Measurements from ENCODE around the gene BTBD2. TPM values are rescaled to one million over a fixed set of nuclear protein-coding genes. Genes with fewer than 3 reads are reported as not detected.
A peak's percentile ranks its signal among the peaks of the same experiment; 100 is the strongest.

Gene BTBD2
- total RNA-seq, 2 donors from 2014 or later = 19.9 to 23.0 TPM

DNA sequence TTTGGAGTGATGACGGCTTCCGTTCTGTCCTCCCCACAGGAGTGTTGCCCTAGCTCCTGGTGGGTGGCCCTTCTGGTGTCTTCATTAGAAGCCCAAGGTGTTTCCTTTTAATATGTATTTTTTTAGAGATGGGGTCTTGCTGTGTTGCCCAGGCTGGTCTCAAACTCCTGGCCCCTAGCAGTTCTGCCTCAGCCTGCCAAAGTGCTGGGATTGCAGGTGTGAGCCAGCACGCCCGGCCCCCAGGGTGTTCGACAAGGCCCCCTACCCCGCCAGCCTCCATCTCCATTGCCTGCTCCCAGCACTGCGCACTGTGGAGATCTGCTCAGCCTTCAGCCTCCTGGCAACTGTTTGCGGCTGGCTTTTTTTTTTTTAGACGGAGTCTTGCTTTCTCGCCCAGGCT, 31.2 kb downstream of the BTBD2 start:
- ATAC-seq (no peak), DNase-seq (ENCODE audit: low spot score) (no peak)
- Mint-ChIP-seq H3K9me3 (no peaks in the 10 kb centered on the region), H3K4me1 (ENCODE audit: low read depth in 2 of 2) (peaks cover 0 to 3% of the 10 kb centered on the region in 2 donors), H3K4me3 (no peak overlapping the region), H3K36me3 (no peaks in the 10 kb centered on the region), H3K27ac (no peak overlapping the region), H3K27me3 (no peaks in the 10 kb centered on the region)

DNA sequence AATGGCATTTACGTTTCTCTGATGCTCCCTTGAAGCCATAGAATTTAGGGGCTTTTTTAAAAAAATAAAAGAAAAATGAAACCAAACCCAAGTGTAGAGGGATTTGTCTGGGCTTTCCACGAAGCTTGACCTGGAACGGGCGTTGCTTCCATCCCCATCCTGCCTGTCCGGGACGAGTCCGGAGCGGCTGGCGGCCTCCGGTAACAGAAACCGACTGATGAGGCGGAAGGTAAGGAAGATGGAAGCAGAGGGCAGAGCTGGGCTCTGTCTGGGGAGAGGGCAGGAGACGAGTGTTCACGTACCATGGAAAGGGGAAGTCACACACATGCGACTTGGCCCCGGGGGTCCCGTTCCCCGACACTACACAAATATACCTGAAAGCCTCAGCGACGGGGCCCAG, 34.3 kb downstream of the BTBD2 start:
- Mint-ChIP-seq H3K27ac (no peak overlapping the region), H3K4me1 (ENCODE audit: low read depth in 2 of 2) (peaks cover 0 to 3% of the 10 kb centered on the region in 2 donors), H3K9me3 (no peaks in the 10 kb centered on the region), H3K36me3 (no peaks in the 10 kb centered on the region), H3K27me3 (no peaks in the 10 kb centered on the region), H3K4me3 (no peak overlapping the region)
- ATAC-seq (no peak), DNase-seq (ENCODE audit: low spot score) (peak; percentile 55)

DNA sequence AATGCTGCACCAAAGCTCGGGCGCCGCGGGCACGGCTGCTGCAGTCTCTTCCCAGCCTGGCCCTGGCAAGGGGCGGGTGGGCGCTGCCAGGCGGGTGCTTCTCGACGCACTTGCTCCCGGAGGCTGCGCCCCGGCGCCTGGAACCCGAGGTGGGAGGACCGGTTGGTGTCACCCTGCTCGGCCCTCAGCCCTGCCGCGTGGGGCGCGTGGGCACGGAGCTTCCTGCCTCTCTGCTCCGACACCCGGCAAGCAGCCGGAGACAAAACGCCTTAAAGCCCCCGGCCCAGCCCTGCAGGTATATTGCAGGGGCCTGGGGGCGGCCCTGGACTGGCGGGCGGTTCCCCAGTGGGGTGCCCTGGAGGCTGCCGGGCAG, 34.7 kb downstream of the BTBD2 start:
- no peaks in the 10 kb centered on the region for H3K36me3 Mint-ChIP-seq
- H3K27ac Mint-ChIP-seq = no peak overlapping the region
- no peak for DNase-seq (ENCODE audit: low spot score)
- H3K4me3 Mint-ChIP-seq = no peak overlapping the region
- H3K4me1 Mint-ChIP-seq (ENCODE audit: low read depth in 2 of 2) = peaks cover 0 to 8% of the 10 kb centered on the region in 2 donors
- no peak for ATAC-seq
- no peaks in the 10 kb centered on the region for H3K9me3 Mint-ChIP-seq
- no peaks in the 10 kb centered on the region for H3K27me3 Mint-ChIP-seq

DNA sequence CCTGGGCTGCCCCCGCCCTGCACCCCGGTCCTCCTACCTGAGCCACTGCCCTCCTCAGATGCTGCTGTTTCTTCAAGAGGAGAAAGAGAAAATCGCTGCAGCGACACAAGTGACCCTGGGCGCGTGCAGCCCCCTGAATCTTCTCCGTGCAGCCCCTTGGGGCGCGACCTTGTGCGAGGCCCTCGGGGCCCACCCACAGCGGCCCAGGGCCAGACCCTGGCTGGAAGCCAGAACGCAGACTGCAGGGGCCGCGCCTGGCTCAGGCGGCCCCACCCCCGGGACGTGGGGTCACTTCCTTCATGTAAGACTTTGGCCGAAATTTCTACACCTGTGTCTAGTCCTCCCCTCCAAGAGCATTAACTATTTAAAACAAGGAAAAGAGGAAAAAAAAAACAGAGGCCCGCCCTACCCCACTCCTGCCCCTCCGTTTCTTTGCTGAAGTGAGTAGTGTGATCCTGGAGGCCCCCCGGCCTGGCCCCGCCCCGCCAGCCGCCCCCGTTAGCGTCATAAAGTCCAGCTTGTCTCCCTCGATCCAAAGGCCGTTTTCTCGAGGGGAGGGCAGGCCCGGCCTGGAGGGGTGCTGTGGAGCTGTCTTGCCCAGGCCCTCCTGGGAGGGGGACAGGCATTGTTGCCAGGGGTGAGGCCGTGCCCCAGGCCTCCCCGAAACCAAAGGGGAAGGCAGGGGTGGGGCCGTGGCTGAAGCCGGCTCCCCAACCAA, 35.3 kb downstream of the BTBD2 start:
- no peaks in the 10 kb centered on the region for H3K9me3 Mint-ChIP-seq
- no peaks in the 10 kb centered on the region for H3K27me3 Mint-ChIP-seq
- no peaks in the 10 kb centered on the region for H3K36me3 Mint-ChIP-seq
- DNase-seq (ENCODE audit: low spot score) (no peak), ATAC-seq (no peak)
- H3K27ac Mint-ChIP-seq = no peak overlapping the region
- no peak overlapping the region for H3K4me3 Mint-ChIP-seq
- peaks cover 0 to 8% of the 10 kb centered on the region in 2 donors for H3K4me1 Mint-ChIP-seq (ENCODE audit: low read depth in 2 of 2)

DNA sequence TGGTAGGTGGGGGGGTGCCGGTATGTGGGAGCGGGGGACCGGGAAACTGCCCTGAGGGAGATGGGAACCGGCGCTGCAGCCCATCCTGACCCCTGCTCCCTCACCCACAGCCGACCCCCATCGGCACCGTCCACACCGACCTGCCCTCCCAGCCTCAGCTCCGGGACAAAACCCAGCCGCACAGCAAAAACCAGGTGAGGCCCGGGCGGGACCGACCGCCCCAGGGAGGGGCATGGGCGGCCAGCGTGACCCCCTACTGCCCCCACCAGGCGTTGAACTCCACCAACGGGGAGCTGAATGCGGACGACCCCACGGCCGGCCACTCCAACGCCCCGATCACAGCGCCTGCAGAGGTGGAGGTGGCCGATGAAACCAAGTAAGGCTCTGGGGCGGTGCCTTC, 35.9 kb downstream of the BTBD2 start:
- H3K36me3 Mint-ChIP-seq = no peaks in the 10 kb centered on the region
- H3K4me3 Mint-ChIP-seq = no peak overlapping the region
- peaks cover 0 to 8% of the 10 kb centered on the region in 2 donors for H3K4me1 Mint-ChIP-seq (ENCODE audit: low read depth in 2 of 2)
- DNase-seq (ENCODE audit: low spot score) (no peak), ATAC-seq (no peak)
- H3K27ac Mint-ChIP-seq = no peak overlapping the region
- H3K9me3 Mint-ChIP-seq = no peaks in the 10 kb centered on the region
- no peaks in the 10 kb centered on the region for H3K27me3 Mint-ChIP-seq

DNA sequence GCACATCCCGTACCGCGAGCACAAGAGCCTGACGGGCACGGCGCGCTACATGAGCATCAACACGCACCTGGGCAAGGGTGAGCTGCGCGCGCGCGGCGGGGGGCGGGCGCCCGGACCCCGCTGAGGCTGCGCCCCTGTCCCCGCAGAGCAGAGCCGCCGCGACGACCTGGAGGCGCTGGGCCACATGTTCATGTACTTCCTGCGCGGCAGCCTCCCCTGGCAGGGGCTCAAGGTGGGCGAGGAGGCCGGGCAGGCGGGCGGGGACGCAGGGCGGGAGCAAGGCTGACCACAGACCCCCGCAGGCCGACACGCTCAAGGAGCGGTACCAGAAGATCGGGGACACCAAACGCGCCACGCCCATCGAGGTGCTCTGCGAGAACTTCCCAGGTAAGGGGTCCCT, 36.5 kb downstream of the BTBD2 start:
- Mint-ChIP-seq H3K4me1 (ENCODE audit: low read depth in 2 of 2) (peaks cover 0 to 8% of the 10 kb centered on the region in 2 donors), H3K9me3 (no peaks in the 10 kb centered on the region), H3K27me3 (no peaks in the 10 kb centered on the region), H3K27ac (no peak overlapping the region), H3K4me3 (no peak overlapping the region), H3K36me3 (no peaks in the 10 kb centered on the region)
- ATAC-seq = no peak
- no peak for DNase-seq (ENCODE audit: low spot score)

DNA sequence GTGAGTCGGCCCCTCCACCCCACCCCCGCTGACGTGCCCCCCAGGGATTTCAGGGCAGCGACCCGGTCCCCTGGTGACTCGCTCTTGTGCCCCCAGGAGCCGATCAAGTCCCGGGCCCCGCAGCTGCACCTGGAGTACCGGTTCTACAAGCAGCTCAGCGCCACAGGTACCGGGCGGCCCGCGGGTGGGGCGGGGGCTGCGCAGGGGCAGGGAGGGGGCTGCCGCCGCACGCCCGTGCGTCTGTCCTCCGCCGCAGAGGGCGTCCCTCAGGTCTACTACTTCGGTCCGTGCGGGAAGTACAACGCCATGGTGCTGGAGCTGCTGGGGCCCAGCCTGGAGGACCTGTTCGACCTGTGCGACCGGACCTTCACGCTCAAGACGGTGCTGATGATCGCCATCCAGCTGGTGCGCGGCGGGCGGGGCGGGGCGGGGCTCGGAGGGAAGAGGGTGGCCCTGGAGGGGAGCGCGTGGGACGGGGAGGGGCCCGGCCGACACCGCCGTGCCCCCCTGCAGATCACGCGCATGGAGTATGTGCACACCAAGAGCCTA, 37.1 kb downstream of the BTBD2 start:
- ATAC-seq (no peak), DNase-seq (ENCODE audit: low spot score) (no peak)
- no peak overlapping the region for H3K27ac Mint-ChIP-seq
- H3K27me3 Mint-ChIP-seq = no peaks in the 10 kb centered on the region
- H3K9me3 Mint-ChIP-seq = no peaks in the 10 kb centered on the region
- no peak overlapping the region for H3K4me3 Mint-ChIP-seq
- peaks cover 0 to 10% of the 10 kb centered on the region in 2 donors for H3K4me1 Mint-ChIP-seq (ENCODE audit: low read depth in 2 of 2)
- H3K36me3 Mint-ChIP-seq = no peaks in the 10 kb centered on the region

DNA sequence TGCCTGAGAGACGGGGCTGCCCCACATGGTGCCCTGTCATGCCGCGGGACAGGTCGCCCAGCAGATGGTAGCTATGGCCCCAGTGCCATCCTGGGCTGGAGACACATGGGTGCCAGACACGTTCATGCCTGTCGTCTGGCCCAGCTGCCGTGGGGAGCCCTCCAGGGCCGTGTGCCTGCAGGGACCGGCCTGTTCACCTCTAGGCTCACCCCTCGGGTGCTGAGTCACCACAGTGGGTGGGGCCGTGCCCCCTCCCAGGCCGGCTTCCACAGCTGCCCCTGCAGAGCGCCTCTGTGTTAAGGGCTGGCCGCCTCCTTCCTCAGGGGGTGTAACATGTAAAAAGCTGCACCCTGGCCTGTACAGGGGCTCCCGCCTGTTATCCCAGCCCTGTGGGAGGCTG, 38.4 kb downstream of the BTBD2 start:
- Mint-ChIP-seq H3K27ac (no peak overlapping the region), H3K4me3 (no peak overlapping the region), H3K9me3 (no peaks in the 10 kb centered on the region), H3K4me1 (ENCODE audit: low read depth in 2 of 2) (peaks cover 0 to 10% of the 10 kb centered on the region in 2 donors), H3K27me3 (no peaks in the 10 kb centered on the region), H3K36me3 (no peaks in the 10 kb centered on the region)
- no peak for ATAC-seq
- no peak for DNase-seq (ENCODE audit: low spot score)

DNA sequence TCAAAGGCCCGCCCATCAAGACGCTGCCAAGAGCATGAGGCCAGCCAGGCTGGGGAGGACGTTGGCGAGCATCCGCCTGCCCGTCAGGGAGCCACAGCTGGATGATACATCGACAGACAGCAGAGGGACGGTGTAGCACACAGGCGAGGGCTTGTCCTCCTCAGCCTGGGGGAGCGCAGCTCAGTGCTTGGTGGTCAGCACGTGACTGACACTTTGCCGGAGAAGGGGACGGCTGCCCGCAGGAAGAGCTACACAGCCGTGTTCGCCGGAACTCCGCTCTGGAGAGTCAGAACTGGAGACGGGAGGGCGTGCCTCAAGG, 40.4 kb downstream of the BTBD2 start:
- no peaks in the 10 kb centered on the region for H3K36me3 Mint-ChIP-seq

DNA sequence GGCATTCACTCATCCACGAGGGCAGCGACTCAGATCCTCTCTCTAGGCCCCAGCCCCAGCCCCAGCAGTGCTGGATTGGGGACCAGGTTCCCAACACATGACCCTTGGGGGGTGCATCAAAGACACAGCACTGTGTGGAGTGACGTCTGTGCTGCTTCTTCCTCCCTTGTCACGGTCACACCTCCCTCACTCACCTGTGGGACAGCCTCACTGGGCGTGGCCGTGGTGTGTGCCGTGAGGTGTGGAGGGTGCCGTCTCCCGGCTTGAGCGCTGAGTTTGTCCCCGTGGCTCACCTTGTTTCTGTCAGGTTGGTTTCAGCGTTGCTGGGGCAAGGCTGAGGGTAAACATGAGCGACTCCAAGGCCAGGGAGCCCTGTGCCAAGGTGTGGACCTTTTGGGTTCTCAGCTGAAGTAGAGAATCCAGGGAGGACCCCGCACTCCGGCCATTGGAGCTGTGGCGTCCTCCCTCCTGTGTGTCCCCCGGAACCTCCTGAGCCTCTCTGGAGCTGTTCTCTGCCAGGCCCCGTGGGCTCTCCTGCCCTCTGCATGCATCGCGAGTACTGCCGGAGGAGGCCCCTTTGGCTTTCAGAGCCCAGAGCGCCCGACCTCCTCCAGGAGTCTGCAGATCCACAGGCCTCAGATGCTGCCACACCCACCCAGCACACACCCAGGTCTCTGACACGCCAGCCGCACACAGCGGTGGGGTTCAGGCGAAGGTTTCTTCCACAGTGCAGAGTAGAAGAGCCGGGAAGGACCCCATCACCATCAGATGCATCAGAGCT, 40.9 kb downstream of the BTBD2 start:
- H3K9me3 Mint-ChIP-seq = no peaks in the 10 kb centered on the region
- ATAC-seq (no peak), DNase-seq (ENCODE audit: low spot score) (peak; percentile 59)
- no peak overlapping the region for H3K4me3 Mint-ChIP-seq
- H3K27ac Mint-ChIP-seq = no peak overlapping the region
- H3K27me3 Mint-ChIP-seq = no peaks in the 10 kb centered on the region
- no peaks in the 10 kb centered on the region for H3K36me3 Mint-ChIP-seq
- H3K4me1 Mint-ChIP-seq (ENCODE audit: low read depth in 2 of 2) = peaks cover 0 to 10% of the 10 kb centered on the region in 2 donors

More for the DNA sequence above, 40.4 kb downstream of the BTBD2 start:
- Mint-ChIP-seq H3K4me3 (no peak overlapping the region), H3K27ac (no peak overlapping the region), H3K9me3 (no peaks in the 10 kb centered on the region), H3K4me1 (ENCODE audit: low read depth in 2 of 2) (peaks cover 0 to 10% of the 10 kb centered on the region in 2 donors), H3K27me3 (no peaks in the 10 kb centered on the region)
- DNase-seq (ENCODE audit: low spot score) = peak; percentile 56
- ATAC-seq = no peak

DNA sequence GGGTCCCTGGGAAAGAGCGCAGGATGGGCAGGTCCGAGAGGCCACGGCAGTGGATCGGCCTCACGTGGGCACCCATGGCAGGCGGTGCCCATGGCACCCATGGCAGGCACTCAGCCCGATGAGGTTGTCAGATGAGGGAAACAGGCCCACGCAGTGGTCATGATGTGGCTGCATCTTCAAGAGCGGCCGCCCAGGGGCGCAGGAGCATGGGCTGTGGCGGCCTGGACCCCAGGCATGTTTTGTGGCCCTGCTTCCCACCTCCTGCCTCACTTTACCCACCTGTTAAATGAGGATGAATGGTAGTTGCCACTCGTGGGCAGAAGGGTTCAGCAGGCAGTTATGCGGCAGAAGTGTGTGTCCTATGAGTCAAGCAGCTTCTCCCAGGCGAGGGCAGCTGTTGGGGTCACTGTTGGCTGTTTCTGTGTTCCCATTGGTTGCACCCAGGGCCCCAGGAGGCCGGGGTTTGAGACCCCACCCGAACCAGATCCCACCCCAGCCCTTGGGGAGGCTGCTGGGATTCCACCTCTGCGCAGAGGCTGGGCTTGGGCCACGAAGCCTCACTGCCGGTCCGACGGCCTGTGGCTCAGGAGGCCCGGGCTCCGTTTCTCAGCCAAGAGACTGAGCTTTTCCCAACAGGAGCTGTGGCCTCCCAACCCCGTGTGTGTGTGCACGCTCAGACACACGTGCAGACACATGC, 44.6 kb downstream of the BTBD2 start:
- Mint-ChIP-seq H3K27ac (no peak overlapping the region), H3K4me1 (ENCODE audit: low read depth in 2 of 2) (peaks cover 5 to 19% of the 10 kb centered on the region in 2 donors), H3K36me3 (no peaks in the 10 kb centered on the region), H3K4me3 (no peak overlapping the region), H3K27me3 (no peaks in the 10 kb centered on the region), H3K9me3 (no peaks in the 10 kb centered on the region)
- DNase-seq (ENCODE audit: low spot score) (peak; percentile 53), ATAC-seq (no peak)

DNA sequence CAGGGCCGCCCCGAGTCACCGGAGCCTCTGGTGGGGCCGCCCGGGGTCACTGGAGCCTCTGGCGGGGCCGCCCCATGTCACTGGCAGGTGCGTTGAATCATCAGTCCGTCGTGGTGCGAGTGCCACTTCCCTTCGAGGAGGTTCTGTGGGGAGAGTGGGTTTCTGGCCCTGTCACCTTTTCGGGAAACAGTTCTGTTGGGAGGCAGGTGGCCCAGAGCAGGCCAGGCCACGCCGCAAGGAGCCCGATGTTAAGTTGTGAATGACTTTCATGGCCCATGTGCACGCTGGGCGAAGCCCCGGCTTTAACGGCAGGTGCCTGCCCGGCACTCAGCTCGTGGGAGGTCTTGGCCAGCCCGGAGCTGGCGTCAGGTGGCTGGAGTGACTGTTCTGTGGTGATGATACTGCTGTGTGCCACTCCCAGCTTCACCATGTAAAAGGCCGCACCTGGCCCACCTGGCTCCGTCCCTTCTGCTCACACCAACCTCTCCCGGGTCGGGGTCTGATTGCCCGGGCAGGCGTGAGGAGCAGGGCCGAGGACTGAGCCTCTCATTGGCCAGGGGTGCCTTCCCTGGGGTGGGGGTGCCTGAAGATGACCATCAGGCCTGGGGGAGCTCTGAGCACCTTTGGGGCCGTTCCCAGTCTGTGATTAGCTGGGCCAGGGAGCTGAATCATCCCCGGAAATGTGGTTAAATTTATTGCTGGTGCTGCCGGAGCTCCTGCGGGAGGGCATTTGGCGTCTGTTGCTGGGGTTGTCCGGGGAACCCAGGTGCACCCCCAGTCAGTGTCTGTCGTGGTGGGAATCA, 45.3 kb downstream of the BTBD2 start:
- Mint-ChIP-seq H3K4me1 (ENCODE audit: low read depth in 2 of 2) (peaks cover 8 to 18% of the 10 kb centered on the region in 2 donors), H3K36me3 (no peaks in the 10 kb centered on the region)

DNA sequence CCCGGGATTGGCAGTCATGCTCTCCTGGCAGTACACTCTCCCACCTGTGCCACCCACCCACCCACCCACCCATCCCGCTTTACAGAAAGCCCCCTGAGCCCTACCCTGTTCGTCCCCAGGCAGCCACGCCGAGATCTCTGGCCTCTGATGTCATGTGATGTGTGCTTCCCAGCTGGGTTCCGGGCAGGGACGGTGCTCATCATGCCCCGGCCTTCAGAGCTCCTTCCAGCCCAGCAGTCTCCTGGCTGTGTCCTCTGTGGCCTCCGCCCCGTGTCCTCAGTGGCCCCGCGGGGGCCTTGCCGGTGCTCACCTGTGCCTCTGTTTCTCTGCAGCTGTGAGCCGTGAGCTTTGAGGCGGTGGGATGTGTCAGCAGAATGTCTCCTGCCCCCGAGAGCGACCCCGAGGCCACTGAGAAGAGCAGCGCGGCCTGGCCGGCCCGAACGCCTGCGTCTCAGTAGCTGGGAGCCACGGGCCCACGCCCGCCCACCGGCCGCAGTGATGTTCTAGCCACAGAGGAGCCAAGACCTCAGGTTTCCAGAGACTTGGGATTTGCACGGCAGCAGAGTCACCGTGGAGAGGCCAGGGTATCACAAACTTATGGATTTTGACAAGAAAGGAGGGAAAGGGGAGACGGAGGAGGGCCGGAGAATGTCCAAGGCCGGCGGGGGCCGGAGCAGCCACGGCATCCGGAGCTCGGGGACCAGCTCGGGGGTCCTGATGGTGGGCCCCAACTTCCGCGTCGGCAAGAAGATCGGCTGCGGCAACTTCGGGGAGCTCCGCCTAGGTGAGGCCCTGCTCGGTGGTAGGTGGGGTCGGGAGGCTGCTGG, 46.1 kb downstream of the BTBD2 start:
- no peak overlapping the region for H3K4me3 Mint-ChIP-seq
- no peaks in the 10 kb centered on the region for H3K36me3 Mint-ChIP-seq
- no peaks in the 10 kb centered on the region for H3K27me3 Mint-ChIP-seq
- DNase-seq (ENCODE audit: low spot score) (no peak), ATAC-seq (no peak)
- H3K27ac Mint-ChIP-seq = no peak overlapping the region
- peaks cover 8 to 18% of the 10 kb centered on the region in 2 donors for H3K4me1 Mint-ChIP-seq (ENCODE audit: low read depth in 2 of 2)
- no peaks in the 10 kb centered on the region for H3K9me3 Mint-ChIP-seq

More for the DNA sequence above, 45.3 kb downstream of the BTBD2 start:
- no peak overlapping the region for H3K27ac Mint-ChIP-seq
- no peaks in the 10 kb centered on the region for H3K27me3 Mint-ChIP-seq
- DNase-seq (ENCODE audit: low spot score) (peak; percentile 35), ATAC-seq (no peak)
- no peaks in the 10 kb centered on the region for H3K9me3 Mint-ChIP-seq
- H3K4me3 Mint-ChIP-seq = no peak overlapping the region
